Measurements from ENCODE around the gene ASF1B. TPM values are rescaled to one million over a fixed set of nuclear protein-coding genes. Genes with fewer than 3 reads are reported as not detected.

The ASF1B gene
- 0.65 and 1.1 TPM in 2 replicates for total RNA-seq

GRCh38 chr19:14136509-14137281, at the start of gene ASF1B:
TSS of gene ASF1B (minus strand) at chr19:14136589. CDS start at chr19:14136456, 133 bp downstream.

GRCh38 chr19:14117668-14118164, 18.7 kb downstream of the ASF1B start, which contains the start of gene PRKACA:
TSS of gene PRKACA (minus strand) at chr19:14117762. CDS start at chr19:14117547, 215 bp downstream.

GRCh38 chr19:14090509-14091080, 45.8 kb downstream of the ASF1B start, which contains the start of gene SAMD1:
TSS of gene SAMD1 (minus strand) at chr19:14090751.

GRCh38 chr19:14085309-14085995, 50.9 kb downstream of the ASF1B start, which contains the start of gene C19orf67:
TSS of gene C19orf67 (minus strand) at chr19:14085783. CDS start at chr19:14085627, 156 bp downstream.

GRCh38 chr19:14072535-14073260, 63.7 kb downstream of the ASF1B start, which contains the start of gene MISP3:
TSS of gene MISP3 (plus strand) at chr19:14072786. CDS start at chr19:14073310, 524 bp downstream.

Other genes starting within 250 kb of the ASF1B start
- 0.14 and 0.55 TPM in 2 replicates for gene BRME1, start 230.5 kb downstream of the ASF1B start, total RNA-seq
- 5.0 TPM in 2 replicates for gene CC2D1A, start 230.4 kb downstream of the ASF1B start, total RNA-seq
- gene PODNL1, start 198.2 kb downstream of the ASF1B start, total RNA-seq: 2.1 and 3.1 TPM in 2 replicates
- gene DCAF15, start 184.1 kb downstream of the ASF1B start, total RNA-seq: 4.4 and 5.5 TPM in 2 replicates
- 1.00 and 2.3 TPM in 2 replicates for gene RFX1, start 130.3 kb downstream of the ASF1B start, total RNA-seq
- gene RLN3, start 108.4 kb downstream of the ASF1B start, total RNA-seq: not detected in 2 replicates
- 1.7 and 1.8 TPM in 2 replicates for gene IL27RA, start 104.8 kb downstream of the ASF1B start, total RNA-seq
- under 0.01 and 0.28 TPM in 2 replicates for gene PALM3, start 74.5 kb downstream of the ASF1B start, total RNA-seq
- gene MISP3, start 63.8 kb downstream of the ASF1B start, total RNA-seq: 0.28 TPM in 2 replicates
- not detected in 2 replicates for gene C19orf67, start 50.8 kb downstream of the ASF1B start, total RNA-seq
- 11.5 and 21.0 TPM in 2 replicates for gene SAMD1, start 45.8 kb downstream of the ASF1B start, total RNA-seq
- 25.9 and 26.2 TPM in 2 replicates for gene PRKACA, start 18.8 kb downstream of the ASF1B start, total RNA-seq
- 2.0 and 4.3 TPM in 2 replicates for gene ADGRL1, start 69.6 kb upstream of the ASF1B start, total RNA-seq
- 7.0 and 12.3 TPM in 2 replicates for gene ADGRE5, start 244.9 kb upstream of the ASF1B start, total RNA-seq

Data from smooth muscle cell of bladder (primary cell).